ENCODE measurements around the gene MTNR1A. TPM values are rescaled to one million over a fixed set of nuclear protein-coding genes. Genes with fewer than 3 reads are reported as not detected.

Gene MTNR1A
- polyA plus RNA-seq, 2 of the 4 experiments (the other 2 are of a cell fraction): 0.17 to 0.47 TPM

- FAIRE-seq (no peak), ATAC-seq (no peak), DNase-seq (ENCODE audit: low read depth in 1 of 2, low spot score in 1 of 2) (no peak)
- Histone ChIP-seq H3K4me2 (no peak overlapping the region), H3K27ac (no peak overlapping the region), H3K4me1 (no peaks in the 10 kb centered on the region), H3K9me3 (no peaks in the 10 kb centered on the region), H3K4me3 (no peak overlapping the region)
- no peak for TF ChIP-seq TP53 (CRISPR knock-in tag; IDR thresholded peaks at IDR 0.05)
- TF ChIP-seq ZFP36 (IDR thresholded peaks at IDR 0.05; ENCODE audit: borderline replicate concordance, partially characterized antibody): no peak
- no peak for TF ChIP-seq MYC (IDR thresholded peaks at IDR 0.05; ENCODE audit: borderline replicate concordance, low read length)
- no peak for TF ChIP-seq NR3C1 (IDR thresholded peaks at IDR 0.05)
- TF ChIP-seq EHF (CRISPR knock-in tag; IDR thresholded peaks at IDR 0.05): no peak
- TF ChIP-seq NFE2L2 (conservative IDR thresholded peaks at IDR 0.05; ENCODE audit: low read length): no peak
- TF ChIP-seq HES2 (IDR thresholded peaks at IDR 0.05): no peak
- no peak for TF ChIP-seq TFCP2L1 (CRISPR knock-in tag; IDR thresholded peaks at IDR 0.05)
- TF ChIP-seq FOSL2 (IDR thresholded peaks at IDR 0.05): no peak
- no peak for TF ChIP-seq FOSL2 (CRISPR knock-in tag; IDR thresholded peaks at IDR 0.05)
- TF ChIP-seq CBX2 (IDR thresholded peaks at IDR 0.05; ENCODE audit: borderline replicate concordance, low read depth): no peak
- TF ChIP-seq EHMT2 (IDR thresholded peaks at IDR 0.05; ENCODE audit: low read depth): no peak
- CTCF ChIA-PET: interaction anchor here (0.6 to 1.0 kb wide), 3 partner anchors 13 to 786 kb away, joined by 3 read pairs; no protein-coding TSS in a partner anchor
- WGBS (ENCODE audit: missing lambda C conversion rate): 87% methylated on average over 13 of the region's 13 CpGs
- POLR2A ChIA-PET: no interaction called here
Observed at GRCh38 chr4:186592966-186593586, 37.7 kb upstream of the MTNR1A start.

- Histone ChIP-seq H3K4me1 (no peaks in the 10 kb centered on the region), H3K4me3 (no peak overlapping the region), H3K27ac (no peak overlapping the region), H3K9me3 (no peaks in the 10 kb centered on the region), H3K4me2 (no peak overlapping the region)
- ATAC-seq (no peak), FAIRE-seq (no peak), DNase-seq (ENCODE audit: low read depth in 1 of 2, low spot score in 1 of 2) (no peak)
- CTCF ChIA-PET: interaction anchor here (0.6 to 1.0 kb wide), 4 partner anchors 14 to 786 kb away, joined by 3 read pairs; no protein-coding TSS in a partner anchor
- POLR2A ChIA-PET: no interaction called here
- TF ChIP-seq HMGXB4 (CRISPR knock-in tag; IDR thresholded peaks at IDR 0.05; ENCODE audit: borderline replicate concordance) (no peak), CBX2 (IDR thresholded peaks at IDR 0.05; ENCODE audit: borderline replicate concordance, low read depth) (no peak), RAD21 (conservative IDR thresholded peaks at IDR 0.05 in 1 of 2, IDR thresholded peaks at IDR 0.05 in 1 of 2) (no peak), GATA3 (IDR thresholded peaks at IDR 0.05; ENCODE audit: borderline replicate concordance) (no peak), TP53 (CRISPR knock-in tag; IDR thresholded peaks at IDR 0.05) (no peak), BHLHE40 (IDR thresholded peaks at IDR 0.05; ENCODE audit: low read depth, low read length) (no peak), MAX (IDR thresholded peaks at IDR 0.05) (no peak), ATOH8 (CRISPR knock-in tag; IDR thresholded peaks at IDR 0.05; ENCODE audit: low read depth) (no peak), FOSB (CRISPR knock-in tag; IDR thresholded peaks at IDR 0.05) (no peak), ESRRA (IDR thresholded peaks at IDR 0.05; ENCODE audit: borderline replicate concordance, low read length) (no peak), JUN (IDR thresholded peaks at IDR 0.05) (no peak), BCL3 (IDR thresholded peaks at IDR 0.05) (no peak), CTCF (IDR thresholded peaks at IDR 0.05) (no peak), RARB (CRISPR knock-in tag; IDR thresholded peaks at IDR 0.05) (no peak), CEBPB (IDR thresholded peaks at IDR 0.05) (no peak), CHD4 (IDR thresholded peaks at IDR 0.05; ENCODE audit: borderline replicate concordance) (no peak), MAFK (IDR thresholded peaks at IDR 0.05; ENCODE audit: partially characterized antibody) (no peak), EP300 (IDR thresholded peaks at IDR 0.05) (no peak)
- 98% methylated on average over 8 of the region's 8 CpGs for WGBS (ENCODE audit: missing lambda C conversion rate)
Observed at GRCh38 chr4:186592445-186592844, 37.1 kb upstream of the MTNR1A start.

Data from A549 (cell line).